GM10266 (cell line): ENCODE results near the gene HSPG2.

Experiments used
- DNase-seq: peaks from one replicate; pipeline ENCODE4 v3.0.0; 2012; ENCODE audit errors: extremely low spot score
- TF ChIP-seq, protein P1 (sequence below): IDR thresholded peaks from 2 replicates; pipeline ENCODE4 v1.5.1; 2012; ENCODE audit warnings: mild to moderate bottlenecking, low read depth; ENCODE audit not compliant: control insufficient read depth, insufficient read depth; ENCODE audit errors: missing control alignments

The HSPG2 gene

DNA sequence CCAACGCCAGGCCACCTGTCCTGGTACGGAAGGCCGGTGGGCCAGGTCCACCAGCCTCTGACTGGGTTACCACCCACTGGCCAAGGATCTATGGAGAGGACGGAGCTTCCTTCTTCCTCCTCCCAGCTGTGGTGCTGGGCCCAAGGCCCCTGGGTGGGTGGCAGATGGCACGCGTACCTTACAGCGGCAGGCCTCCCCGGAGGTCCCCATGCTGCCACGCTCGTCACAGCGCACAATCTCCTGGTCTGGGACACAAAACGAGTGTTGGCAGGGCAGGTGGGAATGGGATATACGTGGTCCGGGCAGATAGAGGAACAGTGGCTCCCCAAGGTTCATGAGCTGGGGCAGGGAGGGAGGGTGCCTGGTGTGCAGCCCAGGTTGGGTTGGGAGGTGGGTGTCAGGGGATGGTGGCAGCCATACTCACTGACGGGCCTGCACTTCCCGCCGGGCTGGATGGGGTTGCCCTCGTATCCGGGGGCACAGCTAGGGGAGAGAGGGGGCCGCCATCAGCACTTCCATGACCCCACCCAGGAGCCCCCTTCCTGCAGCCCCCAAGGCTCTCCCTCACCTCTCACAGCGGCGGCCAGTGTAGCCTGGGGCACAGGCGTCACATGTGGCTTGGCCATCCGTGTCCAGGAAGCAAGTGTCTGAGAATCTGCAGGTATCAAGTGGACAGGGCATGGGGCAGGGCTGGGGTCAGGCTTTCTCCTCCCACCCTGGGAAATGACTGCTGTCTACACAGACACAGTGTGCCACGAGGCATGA is 58.9 kb downstream of the HSPG2 start:
- no peak for DNase-seq

DNA sequence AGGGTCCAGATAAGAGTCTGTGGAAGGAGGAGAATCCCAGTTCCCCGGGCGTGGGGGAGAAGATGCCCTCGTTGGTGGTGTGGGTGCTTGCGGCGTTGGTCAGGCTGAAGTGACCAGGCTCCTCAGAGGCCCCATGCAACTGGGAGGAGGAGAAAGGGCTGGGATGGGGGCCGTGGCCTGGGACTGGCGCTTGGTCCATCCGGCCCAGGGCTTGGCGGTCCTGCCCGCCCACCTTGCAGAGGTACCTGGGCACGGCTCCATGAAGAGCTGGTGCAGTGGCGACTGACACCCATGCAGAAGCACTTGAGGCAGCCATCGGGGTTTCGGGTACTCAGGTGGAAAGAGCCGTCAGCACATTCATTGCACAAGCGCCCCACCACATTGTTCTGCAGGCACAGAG is 60.8 kb downstream of the HSPG2 start:
- DNase-seq, result no peak
- TF ChIP-seq, protein P1, sequence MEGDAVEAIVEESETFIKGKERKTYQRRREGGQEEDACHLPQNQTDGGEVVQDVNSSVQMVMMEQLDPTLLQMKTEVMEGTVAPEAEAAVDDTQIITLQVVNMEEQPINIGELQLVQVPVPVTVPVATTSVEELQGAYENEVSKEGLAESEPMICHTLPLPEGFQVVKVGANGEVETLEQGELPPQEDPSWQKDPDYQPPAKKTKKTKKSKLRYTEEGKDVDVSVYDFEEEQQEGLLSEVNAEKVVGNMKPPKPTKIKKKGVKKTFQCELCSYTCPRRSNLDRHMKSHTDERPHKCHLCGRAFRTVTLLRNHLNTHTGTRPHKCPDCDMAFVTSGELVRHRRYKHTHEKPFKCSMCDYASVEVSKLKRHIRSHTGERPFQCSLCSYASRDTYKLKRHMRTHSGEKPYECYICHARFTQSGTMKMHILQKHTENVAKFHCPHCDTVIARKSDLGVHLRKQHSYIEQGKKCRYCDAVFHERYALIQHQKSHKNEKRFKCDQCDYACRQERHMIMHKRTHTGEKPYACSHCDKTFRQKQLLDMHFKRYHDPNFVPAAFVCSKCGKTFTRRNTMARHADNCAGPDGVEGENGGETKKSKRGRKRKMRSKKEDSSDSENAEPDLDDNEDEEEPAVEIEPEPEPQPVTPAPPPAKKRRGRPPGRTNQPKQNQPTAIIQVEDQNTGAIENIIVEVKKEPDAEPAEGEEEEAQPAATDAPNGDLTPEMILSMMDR, result no peak

More for the DNA sequence above, 58.9 kb downstream of the HSPG2 start:
- TF ChIP-seq, protein P1, result no peak

- TF ChIP-seq, protein P1, result no peak
- no peak for DNase-seq
Observed at GRCh38 chr1:21875621-21876063, 61.5 kb downstream of the HSPG2 start.

DNA sequence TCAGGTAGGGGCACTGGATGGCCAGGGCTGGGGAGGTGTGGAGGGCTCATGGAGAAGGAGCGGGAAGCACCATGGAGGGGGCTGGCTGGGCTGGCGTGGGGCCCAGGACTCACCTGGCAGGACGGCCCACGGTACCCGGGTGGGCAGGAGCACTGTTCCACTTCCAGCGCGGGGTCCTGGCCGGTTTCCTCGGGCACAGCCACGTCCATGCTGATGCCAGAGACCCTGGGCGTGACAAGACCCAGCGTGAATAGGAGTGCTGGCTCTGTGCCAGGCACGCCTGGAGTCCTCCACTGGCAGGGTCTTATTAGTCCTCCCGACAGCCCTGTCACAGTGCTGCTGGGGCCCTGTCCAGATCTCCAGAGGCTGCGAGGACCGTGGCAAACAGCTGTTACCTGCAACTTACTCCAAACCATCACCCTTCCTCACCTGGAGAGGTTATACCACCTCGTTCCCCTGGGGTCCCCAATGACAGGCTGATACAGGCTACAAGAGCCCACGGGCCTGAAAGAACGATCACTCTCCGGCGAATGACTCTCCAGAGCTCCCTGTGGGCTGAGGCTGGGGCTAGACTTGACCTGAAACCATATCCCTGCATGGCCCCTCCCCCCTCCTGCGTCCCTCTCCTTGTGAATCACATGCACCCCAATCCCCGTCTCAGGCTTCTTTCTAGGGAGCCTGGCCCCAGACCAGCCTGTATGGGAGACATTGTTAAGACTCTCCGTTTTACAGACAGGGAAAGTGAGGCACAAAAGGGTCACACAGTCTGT is 62.1 kb downstream of the HSPG2 start:
- DNase-seq, result no peak
- TF ChIP-seq, protein P1, result no peak

DNA sequence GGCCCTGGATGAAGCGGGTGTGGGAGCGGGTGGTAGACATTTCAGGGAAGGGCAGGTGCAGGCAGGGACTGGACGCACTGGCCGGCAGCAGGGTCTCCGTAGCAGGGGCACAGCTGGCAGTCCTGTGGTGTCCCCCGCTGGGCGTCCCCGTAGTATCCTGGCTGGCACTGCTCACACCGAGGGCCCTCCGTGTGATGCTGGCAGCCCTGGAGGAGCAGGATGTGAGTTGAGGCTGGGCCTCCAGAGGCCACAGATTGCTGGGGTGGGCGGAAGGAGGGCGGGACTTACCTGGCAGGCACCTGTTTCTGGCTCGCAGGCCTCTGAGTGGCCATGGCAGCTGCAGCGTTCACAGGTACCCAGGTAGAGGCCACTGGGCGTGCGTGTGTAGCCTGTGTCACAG is 62.8 kb downstream of the HSPG2 start:
- DNase-seq, result no peak
- TF ChIP-seq, protein P1, result no peak

GRCh38 chr1:21873761-21874160 is 63.3 kb downstream of the HSPG2 start:
- TF ChIP-seq, protein P1, result no peak

GRCh38 chr1:21873174-21873573 is 63.9 kb downstream of the HSPG2 start:
- TF ChIP-seq, protein P1, result no peak
- DNase-seq, result no peak

More at GRCh38 chr1:21873761-21874160, 63.3 kb downstream of the HSPG2 start:
- no peak for DNase-seq
